Gastroesophageal sphincter (tissue), 4 donors: ENCODE data around the gene C20orf144. TPM values are rescaled to one million over a fixed set of nuclear protein-coding genes. Genes with fewer than 3 reads are reported as not detected.

Experiments used
- ATAC-seq: fragments of 150-250 bp; one replicate; pipeline ENCODE4 v1.9.1; 2016; ENCODE audit warnings: mild to moderate bottlenecking, moderate library complexity
- H3K27ac ChIP-seq, 4 donors: fragments of 200-600 bp; sonication (generic) in 3 of 4; 1 replicate in 3 of 4; 2 replicates in 1 of 4; pipeline ENCODE4 v1.5.1; 2016 to 2019
- H3K27me3 ChIP-seq: fragments of 200-600 bp; sonication (generic); one replicate; pipeline ENCODE4 v1.5.1; 2019
- H3K36me3 ChIP-seq, 2 donors: fragments of 200-600 bp; sonication (generic); one replicate each; pipeline ENCODE4 v1.5.1; 2019; ENCODE audit warnings: control low read depth in 1 of 2
- H3K4me1 ChIP-seq, 3 donors: fragments of 200-600 bp; sonication (generic); 1 replicate in 2 of 3; 2 replicates in 1 of 3; pipeline ENCODE4 v1.5.1; 2016 to 2019; ENCODE audit warnings: control low read depth in 2 of 3
- H3K4me3 ChIP-seq, 2 donors: fragments of 200-600 bp; sonication (generic); one replicate each; pipeline ENCODE4 v1.5.1; 2019; ENCODE audit warnings: mild to moderate bottlenecking in 1 of 2, moderate library complexity in 1 of 2
- H3K9me3 ChIP-seq, 3 donors: fragments of 200-600 bp; sonication (generic); one replicate each; pipeline ENCODE4 v1.5.1; 2017 to 2019; ENCODE audit warnings: control low read depth in 2 of 3
- CTCF ChIP-seq, 4 experiments: fragments of 200-600 bp in 2 of 4; fragments of 450-650 bp in 2 of 4; sonication (generic) in 1 of 4; IDR thresholded peaks; one replicate each; pipeline ENCODE4 v1.5.1; 2017 to 2019; ENCODE audit warnings: antibody characterized with exemption in 4 of 4, mild to moderate bottlenecking in 2 of 4, moderate library complexity in 2 of 4
- EP300 ChIP-seq: sonication (generic); formaldehyde crosslinking; IDR thresholded peaks from one replicate; pipeline ENCODE4 v1.6.1; 2017; ENCODE audit warnings: antibody characterized with exemption, mild to moderate bottlenecking
- POLR2A ChIP-seq, 2 donors: fragments of 450-650 bp; IDR thresholded peaks; one replicate each; pipeline ENCODE4 v1.6.1; 2017; ENCODE audit warnings: antibody characterized with exemption in 2 of 2, mild to moderate bottlenecking in 2 of 2, moderate library complexity in 1 of 2
- POLR2AphosphoS5 ChIP-seq: sonication (generic); formaldehyde crosslinking; IDR thresholded peaks from one replicate; pipeline ENCODE4 v1.6.1; 2017; ENCODE audit warnings: antibody characterized with exemption
- WGBS, 2 donors: methylation state at CpG; one replicate each; pipeline ENCODE4 v1.1.5; 2018; ENCODE audit warnings: low coverage in 1 of 2; 5-methylcytosine and 5-hydroxymethylcytosine counted together
- total RNA-seq, 4 donors: library from RNA; depleted of rRNA; stranded (reverse); fragments of >200 nt; gene quantifications; one replicate each; pipeline ENCODE4 v1.1.0, GENCODE V29; 2016

The C20orf144 gene
- total RNA-seq, 4 donors from 2014 or later: not detected

DNA sequence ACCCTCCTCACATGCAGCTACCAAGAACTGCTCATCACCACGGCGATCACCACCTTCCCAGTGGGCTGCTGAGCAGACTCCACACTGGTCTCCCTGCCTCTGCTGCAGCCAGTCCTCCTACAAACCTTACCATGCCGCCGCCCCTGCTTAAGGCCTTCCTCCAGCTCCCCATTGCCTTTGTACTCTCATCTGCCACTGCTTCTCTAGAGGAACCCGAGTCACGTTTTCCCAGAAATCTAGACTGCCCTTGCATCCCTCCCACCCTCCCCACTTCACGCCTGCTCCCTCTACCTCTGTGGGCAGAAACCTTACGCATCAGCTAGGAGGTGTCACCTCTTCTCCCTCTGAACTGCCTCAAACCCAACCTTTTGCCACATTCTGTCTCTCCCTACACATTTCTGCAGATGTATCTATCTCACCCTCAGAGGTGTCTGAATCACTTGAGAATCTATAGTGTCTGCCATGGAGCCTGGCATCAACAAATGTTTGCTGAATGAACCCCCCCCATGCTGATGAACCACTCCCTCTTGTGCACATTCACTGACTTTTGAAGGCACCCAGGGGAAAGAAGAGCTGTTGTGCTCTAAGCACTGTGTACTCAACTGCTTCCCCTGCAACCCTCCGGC is 19.7 kb downstream of the C20orf144 start:
- no peak for ATAC-seq
- TF ChIP-seq CTCF (IDR thresholded peaks at IDR 0.05): no peak
- no peak for TF ChIP-seq EP300
- TF ChIP-seq POLR2AphosphoS5: no peak
- TF ChIP-seq POLR2A (IDR thresholded peaks at IDR 0.05): no peak
- Histone ChIP-seq H3K36me3 (no peaks in the 10 kb centered on the region), H3K27me3 (no peaks in the 10 kb centered on the region), H3K27ac (no peak overlapping the region), H3K4me3 (no peak overlapping the region), H3K9me3 (no peaks in the 10 kb centered on the region), H3K4me1 (peaks cover 0 to 42% (median 14%) of the 10 kb centered on the region in 3 donors)
- WGBS, 2 donors: 89 to 93% methylated on average over 2 to 7 of the region's 9 CpGs

GRCh38 chr20:33684533-33685327 is 22.6 kb downstream of the C20orf144 start:
- H3K27me3 ChIP-seq: no peaks in the 10 kb centered on the region

DNA sequence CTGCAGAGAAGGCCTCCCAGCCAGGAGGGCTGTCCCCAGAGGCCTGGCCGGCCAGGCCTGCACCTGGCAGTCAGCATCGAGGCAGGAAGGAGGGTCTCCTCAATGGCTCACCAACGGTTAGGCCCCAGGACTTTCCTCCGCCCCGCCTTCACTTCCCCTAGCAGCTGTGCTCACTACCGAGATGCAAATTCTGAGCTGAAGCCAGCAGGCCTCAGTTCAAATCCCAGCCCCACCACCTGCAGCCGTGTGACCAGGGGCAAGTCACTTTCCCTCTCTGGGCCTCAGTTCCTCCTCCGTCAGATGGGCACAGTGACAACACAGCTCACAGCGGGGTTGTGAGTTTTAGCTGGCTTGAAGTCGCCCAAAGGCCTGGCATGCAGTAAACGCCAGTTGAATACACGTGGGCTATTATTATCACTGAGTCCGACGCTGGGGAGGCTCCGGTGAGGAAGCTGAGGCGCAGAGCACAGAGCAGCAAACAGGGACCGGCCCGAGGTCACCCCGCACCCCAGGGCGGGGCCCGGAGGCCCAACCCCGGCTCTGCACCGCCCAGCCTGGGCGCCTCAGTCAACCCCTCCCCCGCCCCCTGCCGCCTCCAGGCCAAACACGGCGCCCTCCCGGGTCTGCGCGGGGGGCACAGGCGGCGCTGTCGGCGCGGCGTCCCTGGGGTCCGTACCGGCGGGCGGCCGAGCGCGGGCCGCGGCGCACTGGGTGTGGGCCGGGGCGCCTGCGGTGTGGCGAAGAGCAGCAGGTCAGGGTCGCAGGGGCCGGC is 23.4 kb downstream of the C20orf144 start:
- Histone ChIP-seq H3K36me3 (no peaks in the 10 kb centered on the region), H3K4me1 (peaks cover 0 to 25% (median 9%) of the 10 kb centered on the region in 3 donors), H3K27me3 (no peaks in the 10 kb centered on the region), H3K9me3 (no peaks in the 10 kb centered on the region), H3K27ac (peak overlapping the region in 3 of 4 donors; percentile 73 to 78 (median 75)), H3K4me3 (peak overlapping the region; percentile 2 to 57)
- no peak for ATAC-seq
- no peak for TF ChIP-seq EP300
- WGBS, 2 donors: 0% methylated on average over 3 of the region's 53 CpGs

More at GRCh38 chr20:33684533-33685327, 22.6 kb downstream of the C20orf144 start:
- Histone ChIP-seq H3K27ac (peak overlapping the region in 1 of 4 donors; percentile 75), H3K4me1 (peaks cover 0 to 25% (median 9%) of the 10 kb centered on the region in 3 donors), H3K9me3 (no peaks in the 10 kb centered on the region), H3K4me3 (no peak overlapping the region), H3K36me3 (no peaks in the 10 kb centered on the region)
- WGBS, 2 donors: 40 to 63% methylated on average over 2 to 5 of the region's 10 CpGs
- no peak for TF ChIP-seq EP300
- TF ChIP-seq POLR2A (IDR thresholded peaks at IDR 0.05): no peak
- no peak for TF ChIP-seq POLR2AphosphoS5
- no peak for TF ChIP-seq CTCF (IDR thresholded peaks at IDR 0.05)
- no peak for ATAC-seq

DNA sequence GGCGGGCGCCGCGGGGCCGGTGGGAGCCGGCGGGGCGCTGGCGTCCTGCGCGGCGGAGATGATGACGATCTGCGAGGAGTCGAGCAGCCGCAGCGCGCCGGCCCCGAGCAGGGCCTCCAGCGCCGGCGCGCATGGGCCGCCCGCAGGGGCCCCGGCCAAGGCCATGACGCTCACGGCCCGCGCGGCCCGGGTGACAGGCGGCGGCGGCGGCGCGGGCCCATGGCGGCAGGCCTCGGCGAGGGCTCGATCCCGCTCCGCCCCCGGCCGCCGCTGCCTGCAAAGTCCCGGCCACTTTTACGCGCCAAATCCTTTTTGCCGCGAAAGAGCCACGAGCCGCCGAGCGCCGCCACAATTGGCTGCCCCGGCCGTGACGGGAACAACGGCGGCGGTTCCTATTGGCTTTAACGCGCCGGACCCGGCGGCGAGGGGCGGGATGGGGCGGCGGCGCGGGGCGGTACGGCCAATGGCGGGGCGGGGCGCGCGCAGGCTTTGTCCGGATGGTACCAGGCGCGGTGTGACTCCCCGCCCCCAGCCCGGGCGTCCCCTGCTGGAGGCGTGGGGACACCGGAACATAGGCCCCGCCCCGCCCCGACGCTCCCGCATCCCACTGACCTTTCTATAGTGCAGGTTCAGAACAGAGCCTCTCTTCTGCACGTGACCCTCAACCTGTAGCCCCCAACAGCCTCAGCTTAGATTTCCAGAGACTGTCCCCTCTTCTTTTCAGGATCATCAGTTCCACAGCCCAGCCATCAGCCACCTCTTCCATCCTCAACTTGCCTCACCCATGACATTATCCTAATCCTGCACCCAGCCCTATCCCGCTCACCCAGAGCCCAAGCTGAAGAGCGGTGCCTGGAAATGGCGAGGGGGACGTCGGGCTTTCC is 24.2 kb downstream of the C20orf144 start, which contains the start of gene E2F1:
Gene E2F1 (minus strand): TSS at position 286 of the 884 bp plus-strand sequence. CDS start 121 bp downstream, at position 165.
- Histone ChIP-seq H3K27ac (peak within 1 kb of the TSS in 3 of 4 donors; percentile 73 to 78 (median 75)), H3K4me3 (peak within 1 kb of the TSS; percentile 2 to 57), H3K4me1 (peaks cover 0 to 25% (median 9%) of the 10 kb centered on the region in 3 donors), H3K9me3 (no peaks in the 10 kb centered on the region), H3K27me3 (no peaks in the 10 kb centered on the region), H3K36me3 (no peaks in the 10 kb centered on the region)
- peak in 1 of 2 donors; percentile 39 for TF ChIP-seq POLR2A (IDR thresholded peaks at IDR 0.05)
- peak in 3 of 4 experiments; percentile 53 to 77 (median 57) for TF ChIP-seq CTCF (IDR thresholded peaks at IDR 0.05)
- TF ChIP-seq POLR2AphosphoS5: peak; percentile 29
- TF ChIP-seq EP300: no peak
- WGBS, 2 donors: 11% methylated on average over 8 of the region's 101 CpGs; no CpG with 5 or more reads in 1 of the 2 donors
- ATAC-seq: peak; percentile 100
